ENCODE results near the gene MICB.
A peak's percentile ranks its signal among the peaks of the same experiment; 100 is the strongest.

Gene MICB

GRCh38 chr6:31541658-31542521, 43.9 kb downstream of the MICB start, which contains the start of gene DDX39B:
Gene DDX39B, minus strand, starts transcription at chr6:31542003. Its CDS starts 1,471 bp downstream, at chr6:31540532.
- peak; percentile 87 for DNase-seq

DNA sequence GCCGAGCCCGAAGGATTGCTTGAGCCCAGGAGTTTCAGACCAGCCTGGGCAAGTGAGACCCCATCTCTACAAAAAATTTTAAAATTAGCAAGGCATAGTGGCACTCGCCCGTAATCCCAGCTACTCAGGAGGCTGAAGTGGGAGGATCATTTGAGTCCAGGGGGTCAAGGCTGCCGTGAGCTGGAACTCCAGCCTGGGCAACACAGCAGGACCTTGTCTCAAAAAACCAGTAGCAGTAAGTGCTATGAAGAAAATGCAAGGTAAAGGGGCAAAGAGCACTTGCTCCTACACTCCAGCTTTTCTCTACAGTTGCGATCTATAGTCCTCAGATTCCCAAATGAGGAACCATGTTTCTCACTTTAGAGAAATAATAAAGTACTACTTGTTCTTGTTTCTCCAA, 45.7 kb downstream of the MICB start:
- DNase-seq = no peak

DNA sequence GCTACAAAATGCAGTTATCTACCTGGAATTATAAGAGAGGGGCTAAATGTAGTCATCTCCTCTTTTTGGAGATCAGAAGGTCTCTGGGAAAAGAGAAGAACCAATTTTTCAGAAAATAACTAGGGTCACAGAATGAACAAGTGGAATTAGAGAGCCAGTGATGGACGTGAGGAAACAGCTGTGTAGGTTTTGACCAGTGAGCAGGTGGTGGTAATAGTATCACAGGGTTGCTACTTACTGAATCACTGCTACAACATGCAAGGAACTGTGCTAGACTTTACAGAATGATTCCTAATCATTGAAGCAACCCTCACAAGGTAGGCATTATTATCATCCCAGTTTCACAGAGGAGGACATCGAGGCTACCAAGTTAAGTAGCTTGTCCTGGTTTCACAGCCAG, 46.7 kb downstream of the MICB start:
- no peak for DNase-seq

GRCh38 chr6:31545291-31545690, 47.3 kb downstream of the MICB start:
- DNase-seq = no peak

GRCh38 chr6:31546339-31546957, 48.5 kb downstream of the MICB start, which contains the start of gene ATP6V1G2:
Gene ATP6V1G2, minus strand, starts transcription at chr6:31546608. Its CDS starts 49 bp downstream, at chr6:31546559.
- DNase-seq = peak; percentile 78

- peak; percentile 83 for DNase-seq
Observed at GRCh38 chr6:31546958-31547726, 49.2 kb downstream of the MICB start, which contains the start of gene NFKBIL1. Gene NFKBIL1, plus strand, starts transcription at chr6:31547608. Its CDS starts 87 bp downstream, at chr6:31547695.

DNA sequence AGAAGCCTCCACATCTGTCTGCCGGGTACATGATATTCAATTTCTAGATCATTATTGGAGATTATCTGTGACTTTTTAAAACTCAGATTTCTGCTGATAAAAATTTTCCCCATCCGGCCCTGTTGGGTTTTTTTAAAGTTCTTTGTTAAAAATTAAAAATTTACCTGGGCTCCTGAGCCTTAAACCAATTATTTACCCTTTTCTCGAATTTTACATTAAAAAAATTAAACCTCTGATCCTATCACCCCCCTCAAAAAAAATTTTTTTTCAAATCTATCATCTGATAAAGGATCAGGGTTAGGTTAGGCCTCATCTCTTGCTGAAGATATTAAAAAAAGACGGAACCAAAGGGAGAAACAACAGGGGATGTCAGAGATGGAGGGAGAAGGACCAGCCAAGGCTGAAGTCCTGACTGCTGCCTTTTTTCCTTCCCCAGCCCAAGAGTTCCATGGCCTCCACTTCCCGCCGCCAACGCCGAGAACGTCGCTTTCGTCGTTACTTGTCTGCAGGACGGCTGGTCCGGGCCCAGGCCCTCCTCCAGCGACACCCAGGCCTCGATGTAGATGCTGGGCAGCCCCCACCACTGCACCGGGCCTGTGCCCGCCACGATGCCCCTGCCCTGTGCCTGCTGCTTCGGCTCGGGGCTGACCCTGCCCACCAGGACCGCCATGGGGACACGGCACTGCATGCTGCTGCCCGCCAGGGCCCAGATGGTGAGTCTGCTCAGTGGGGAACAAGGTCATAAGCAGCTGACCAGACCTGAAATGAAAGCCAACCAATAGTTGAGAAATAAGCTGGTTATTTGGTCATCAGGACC, 50.0 kb downstream of the MICB start:
- no peak for DNase-seq

- no peak for DNase-seq
Observed at GRCh38 chr6:31548544-31548873, 50.6 kb downstream of the MICB start.

- peak; percentile 57 for DNase-seq
Observed at GRCh38 chr6:31551371-31551770, 53.4 kb downstream of the MICB start.

DNA sequence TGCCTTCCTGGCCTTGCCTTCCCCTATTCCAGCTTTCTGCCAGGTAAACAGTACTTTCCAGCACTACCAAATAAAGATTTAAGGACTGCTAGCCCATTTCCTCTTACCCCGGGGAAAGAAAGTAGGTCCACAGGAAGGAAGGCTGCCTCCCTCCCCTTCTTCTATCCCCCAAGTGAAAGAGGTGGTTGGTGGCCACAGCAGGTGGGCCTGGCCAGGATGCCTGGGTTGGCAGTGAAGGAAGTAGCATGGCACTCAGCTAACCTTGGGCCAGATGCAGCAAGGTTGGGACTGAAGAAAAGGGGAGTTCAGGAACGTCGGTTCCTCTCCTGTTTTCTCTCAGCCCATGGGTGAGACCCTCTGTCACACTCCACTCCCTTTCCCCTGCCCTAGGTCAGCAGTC, 58.4 kb downstream of the MICB start:
- DNase-seq = no peak

DNA sequence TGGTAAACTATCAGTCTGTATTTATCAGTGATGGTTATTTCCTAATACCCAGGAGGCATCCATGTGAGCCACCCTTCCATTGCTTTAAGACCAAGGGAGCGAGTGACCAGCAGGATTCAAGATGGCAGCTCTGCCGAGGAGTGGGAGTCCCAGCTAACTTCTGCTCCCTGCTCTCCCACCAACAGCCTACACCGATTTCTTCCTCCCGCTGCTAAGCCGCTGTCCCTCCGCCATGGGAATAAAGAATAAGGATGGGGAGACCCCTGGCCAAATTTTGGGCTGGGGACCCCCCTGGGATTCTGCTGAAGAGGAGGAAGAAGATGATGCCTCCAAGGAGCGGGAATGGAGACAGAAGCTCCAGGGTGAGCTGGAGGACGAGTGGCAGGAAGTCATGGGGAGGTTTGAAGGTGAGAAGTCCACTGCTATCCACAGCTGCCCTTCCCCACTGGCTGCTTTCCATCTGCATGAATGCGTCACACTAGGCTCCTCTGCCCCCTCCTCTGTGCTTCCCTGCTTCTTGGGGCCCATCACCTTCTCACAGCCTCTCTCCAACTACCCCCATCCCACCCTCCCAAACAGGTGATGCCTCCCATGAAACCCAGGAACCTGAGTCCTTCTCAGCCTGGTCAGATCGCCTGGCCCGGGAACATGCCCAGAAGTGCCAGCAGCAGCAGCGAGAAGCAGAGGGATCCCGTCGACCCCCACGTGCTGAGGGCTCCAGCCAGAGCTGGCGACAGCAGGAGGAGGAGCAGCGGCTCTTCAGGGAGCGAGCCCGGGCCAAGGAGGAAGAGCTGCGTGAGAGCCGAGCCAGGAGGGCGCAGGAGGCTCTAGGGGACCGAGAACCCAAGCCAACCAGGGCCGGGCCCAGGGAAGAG, 59.7 kb downstream of the MICB start:
- no peak for DNase-seq

- DNase-seq = no peak
Observed at GRCh38 chr6:31558318-31558625, 60.3 kb downstream of the MICB start.

DNA sequence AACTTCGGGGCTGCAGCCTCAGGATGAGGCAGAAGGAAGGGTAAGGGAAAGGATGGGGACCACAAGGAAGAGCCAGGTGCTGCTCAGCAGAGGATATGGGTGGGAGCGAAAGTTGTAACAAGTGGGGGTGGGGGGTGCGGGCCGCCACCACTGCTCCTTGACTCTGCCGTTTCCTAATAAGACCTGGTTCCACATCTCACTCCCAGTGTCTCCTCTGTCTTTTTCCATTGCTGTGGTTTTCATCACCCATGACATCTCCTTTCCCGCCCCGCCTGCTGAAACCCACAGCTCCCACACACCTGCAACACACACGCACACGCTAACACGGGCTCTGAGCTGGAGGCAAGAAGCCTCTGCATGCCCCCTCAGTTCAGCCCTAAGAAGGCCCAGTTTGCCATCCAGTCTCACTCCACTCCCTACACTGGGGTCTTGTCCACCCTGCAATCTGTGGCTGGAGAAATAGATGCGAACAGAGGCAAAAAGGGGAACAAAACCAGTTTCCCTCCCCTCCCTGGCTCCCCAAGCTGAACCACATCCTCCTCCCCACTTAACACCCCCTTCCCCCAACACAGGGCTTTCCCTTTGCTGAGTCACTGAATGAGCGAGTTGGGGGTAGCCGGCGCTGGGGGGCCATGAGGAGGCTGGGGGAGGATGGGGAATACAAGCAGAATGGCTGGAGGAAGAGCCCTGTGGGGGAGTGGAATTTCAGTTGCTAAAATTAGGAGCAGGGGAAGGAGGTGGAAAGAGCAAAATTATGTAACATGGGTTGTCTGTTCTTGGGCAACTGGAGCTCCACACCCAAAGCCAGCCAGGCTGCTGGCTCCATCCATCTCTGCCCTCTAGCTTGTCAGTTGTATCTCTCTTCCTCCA, 60.9 kb downstream of the MICB start:
- DNase-seq = peak; percentile 67

DNA sequence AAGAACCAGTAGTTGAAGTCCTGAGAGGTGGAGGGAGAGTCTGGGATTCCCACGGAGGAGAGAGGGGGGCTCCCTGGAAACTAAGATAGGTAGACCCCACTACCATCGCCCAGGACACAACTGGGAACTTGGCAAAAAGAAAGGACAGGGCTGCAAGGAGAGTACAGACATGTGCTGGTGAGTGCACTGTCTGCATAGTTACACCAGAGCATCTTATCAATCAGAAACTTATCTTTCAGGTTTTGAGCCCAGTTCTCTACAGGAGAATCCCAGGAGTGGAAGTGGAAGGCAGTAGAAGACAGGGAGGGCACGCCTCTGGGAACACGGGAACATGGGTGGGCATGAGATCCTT, 61.6 kb downstream of the MICB start:
- DNase-seq = no peak

DNA sequence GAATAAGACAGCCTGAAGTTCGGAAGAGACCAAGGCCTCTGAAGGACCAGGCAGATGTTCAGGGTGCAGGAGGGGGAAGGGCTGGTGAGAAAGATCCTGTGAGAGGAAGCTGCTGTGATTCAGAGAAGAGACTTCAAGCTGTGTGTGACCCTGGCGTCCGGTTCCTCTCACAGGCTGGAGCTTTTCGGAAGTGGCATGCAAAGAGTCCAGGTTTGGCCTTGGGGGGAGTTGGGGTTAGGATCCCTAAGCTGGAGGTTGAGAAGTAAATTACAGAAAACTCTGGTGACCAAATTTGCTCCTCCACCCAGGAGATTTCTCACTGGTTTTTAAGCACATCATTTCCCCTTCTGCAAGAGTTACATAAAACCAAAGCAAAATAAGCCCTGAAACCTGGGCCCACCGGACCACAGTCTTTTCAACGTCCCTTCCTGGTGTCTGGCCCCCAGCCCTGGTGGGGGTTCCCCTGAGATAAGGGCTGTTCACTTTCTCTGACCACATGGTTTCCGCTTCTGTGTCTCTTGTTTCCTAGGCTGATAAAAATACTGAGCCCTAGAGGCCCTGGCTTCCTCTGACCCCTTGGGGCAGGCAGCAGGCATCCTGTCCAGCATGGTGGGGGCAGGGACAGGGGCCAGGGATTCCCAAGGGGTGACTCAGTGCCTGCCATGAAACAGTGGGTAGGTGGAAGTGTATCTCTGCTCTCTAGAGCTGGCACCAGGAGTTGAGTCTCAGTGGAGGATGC, 62.2 kb downstream of the MICB start:
- DNase-seq = peak; percentile 42

DNA sequence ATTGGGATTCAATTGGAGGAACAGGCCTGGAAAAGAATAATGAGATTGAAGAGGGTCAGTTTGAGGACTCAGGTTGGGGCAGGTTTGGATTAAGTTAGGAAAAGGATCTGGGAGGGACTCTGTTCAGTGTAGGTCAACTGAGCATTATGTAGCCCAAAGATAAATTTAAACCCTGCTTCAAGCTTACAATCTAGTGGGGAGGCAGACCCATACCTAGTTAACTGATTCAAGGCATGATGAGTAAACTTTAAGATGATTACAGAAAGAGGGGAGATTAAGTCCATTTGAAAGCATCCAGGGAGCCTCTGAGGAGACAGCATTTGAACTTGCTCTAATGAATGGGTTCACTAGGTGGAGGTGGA, 62.7 kb downstream of the MICB start:
- no peak for DNase-seq

Measured in activated T-cell treated with anti-CD3 and anti-CD28 coated beads for 4 hours (primary cell).